Sigmoid colon (tissue), 7 donors: Measurements from ENCODE around the gene ORM1. TPM values are rescaled to one million over a fixed set of nuclear protein-coding genes. Genes with fewer than 3 reads are reported as not detected.

Experiments used
- DNase-seq: peaks from one replicate; pipeline ENCODE4 v3.0.0-alpha.2; 2019
- H3K27ac ChIP-seq, 4 donors: fragments of 200-600 bp; sonication (generic); one replicate each; pipeline ENCODE4 v1.5.1; 2016 to 2019; ENCODE audit warnings: mild to moderate bottlenecking in 1 of 4
- H3K27me3 ChIP-seq, 3 donors: fragments of 200-600 bp; sonication (generic); one replicate each; pipeline ENCODE4 v1.5.1; 2019; ENCODE audit warnings: mild to moderate bottlenecking in 1 of 3
- H3K36me3 ChIP-seq, 4 donors: fragments of 200-600 bp; sonication (generic); one replicate each; pipeline ENCODE4 v1.5.1; 2016 to 2019
- H3K4me1 ChIP-seq, 4 donors: fragments of 200-600 bp; sonication (generic); one replicate each; pipeline ENCODE4 v1.5.1; 2017 to 2019
- H3K4me3 ChIP-seq, 4 donors: fragments of 200-600 bp; sonication (generic); one replicate each; pipeline ENCODE4 v1.5.1; 2017 to 2019; ENCODE audit warnings: mild to moderate bottlenecking in 2 of 4, moderate library complexity in 1 of 4
- H3K9me3 ChIP-seq, 4 donors: fragments of 200-600 bp in 3 of 4; sonication (generic) in 3 of 4; one replicate each; pipeline versions ENCODE4 v1.5.1 to v1.6.1; 2013 to 2019
- CTCF ChIP-seq, 4 experiments: fragments of 450-650 bp in 3 of 4; fragments of 200-600 bp in 1 of 4; IDR thresholded peaks; one replicate each; pipeline ENCODE4 v1.5.1; 2016 to 2019; ENCODE audit warnings: antibody characterized with exemption in 4 of 4, mild to moderate bottlenecking in 3 of 4, moderate library complexity in 2 of 4
- EP300 ChIP-seq, 4 donors: sonication (generic); formaldehyde crosslinking; IDR thresholded peaks; one replicate each; pipeline ENCODE4 v1.6.1; 2017; ENCODE audit warnings: antibody characterized with exemption in 4 of 4
- POLR2A ChIP-seq, 2 donors: fragments of 450-650 bp; IDR thresholded peaks; one replicate each; pipeline ENCODE4 v1.6.1; 2016; ENCODE audit warnings: antibody characterized with exemption in 2 of 2, mild to moderate bottlenecking in 2 of 2, moderate library complexity in 2 of 2
- POLR2AphosphoS5 ChIP-seq, 4 donors: sonication (generic); formaldehyde crosslinking; IDR thresholded peaks; one replicate each; pipeline ENCODE4 v1.6.1; 2017; ENCODE audit warnings: antibody characterized with exemption in 4 of 4
- WGBS, 2 donors: extraction: QIAGEN DNeasy Blood & Tissue Kit; methylation state at CpG; one replicate each; pipeline ENCODE4 v1.1.7; 2013; 5-methylcytosine and 5-hydroxymethylcytosine counted together
- intact Hi-C: fragments of 100-400 bp; cut with DNase I; formaldehyde crosslinking; loops from one replicate; pipeline ENCODE4 v1.15.1; 2023
- polyA plus RNA-seq, 3 donors: library from polyadenylated mRNA; stranded (reverse); fragments of 200-250 nt; gene quantifications; one replicate each; pipeline ENCODE4 v1.2.3, GENCODE V29; 2013
- total RNA-seq, 4 donors: library from RNA; depleted of rRNA; stranded (reverse); fragments of >200 nt; gene quantifications; one replicate each; pipeline ENCODE4 v1.1.0, GENCODE V29; 2016
- donor health status: healthy with polysubstance abuse.
- donor health status: Bipolar disorder and iron deficiency.
- donor health status: healthy.

ORM1 gene
- total and polyA plus RNA-seq, 7 donors: 1.1 to 1.8 TPM; not detected in 5

- no peaks in the 10 kb centered on the region for H3K27me3 ChIP-seq
- DNase-seq: peak; percentile 63
- WGBS, 2 donors: 85 to 87% methylated on average over 16 of the region's 16 CpGs
- H3K36me3 ChIP-seq: peaks cover 0 to 2% (median 0%) of the 10 kb centered on the region in 4 donors
- H3K9me3 ChIP-seq: no peaks in the 10 kb centered on the region
- intact Hi-C loops: no loop called here
- peaks cover 0 to 12% (median 3%) of the 10 kb centered on the region in 4 donors for H3K4me1 ChIP-seq
- no peak overlapping the region for H3K4me3 ChIP-seq
- H3K27ac ChIP-seq: no peak overlapping the region
- no peak for TF ChIP-seq EP300 (IDR thresholded peaks at IDR 0.05)
- TF ChIP-seq POLR2AphosphoS5 (IDR thresholded peaks at IDR 0.05): no peak
- TF ChIP-seq CTCF (IDR thresholded peaks at IDR 0.05): no peak
- TF ChIP-seq POLR2A (IDR thresholded peaks at IDR 0.05): no peak
Measured at GRCh38 chr9:114287001-114287762, 35.7 kb upstream of the ORM1 start.

GRCh38 chr9:114287763-114288192, 35.1 kb upstream of the ORM1 start:
- Histone ChIP-seq H3K36me3 (peaks cover 0 to 8% (median 0%) of the 10 kb centered on the region in 4 donors), H3K9me3 (no peaks in the 10 kb centered on the region), H3K27me3 (no peaks in the 10 kb centered on the region), H3K4me1 (peaks cover 0 to 12% (median 3%) of the 10 kb centered on the region in 4 donors), H3K4me3 (no peak overlapping the region), H3K27ac (no peak overlapping the region)
- intact Hi-C loops: no loop called here
- peak; percentile 59 for DNase-seq
- no peak for TF ChIP-seq CTCF (IDR thresholded peaks at IDR 0.05)
- TF ChIP-seq POLR2AphosphoS5 (IDR thresholded peaks at IDR 0.05): no peak
- TF ChIP-seq EP300 (IDR thresholded peaks at IDR 0.05): no peak
- TF ChIP-seq POLR2A (IDR thresholded peaks at IDR 0.05): no peak
- WGBS, 2 donors: 85% methylated on average over 15 of the region's 15 CpGs

- intact Hi-C loops: no loop called here
- Histone ChIP-seq H3K27me3 (no peaks in the 10 kb centered on the region), H3K9me3 (no peaks in the 10 kb centered on the region), H3K27ac (no peak overlapping the region), H3K4me1 (peaks cover 0 to 12% (median 3%) of the 10 kb centered on the region in 4 donors), H3K36me3 (peaks cover 0 to 11% (median 0%) of the 10 kb centered on the region in 4 donors), H3K4me3 (no peak overlapping the region)
- peak; percentile 57 for DNase-seq
- WGBS, 2 donors: 67 to 73% methylated on average over 23 of the region's 23 CpGs
- TF ChIP-seq POLR2AphosphoS5 (IDR thresholded peaks at IDR 0.05) (no peak), EP300 (IDR thresholded peaks at IDR 0.05) (no peak), CTCF (IDR thresholded peaks at IDR 0.05) (no peak), POLR2A (IDR thresholded peaks at IDR 0.05) (no peak)
Measured at GRCh38 chr9:114288193-114289091, 34.5 kb upstream of the ORM1 start.

- Histone ChIP-seq H3K27me3 (no peaks in the 10 kb centered on the region), H3K27ac (no peak overlapping the region), H3K4me3 (no peak overlapping the region), H3K9me3 (no peaks in the 10 kb centered on the region), H3K36me3 (peaks cover 0 to 11% (median 0%) of the 10 kb centered on the region in 4 donors), H3K4me1 (peaks cover 0 to 12% (median 3%) of the 10 kb centered on the region in 4 donors)
- TF ChIP-seq EP300 (IDR thresholded peaks at IDR 0.05) (no peak), POLR2AphosphoS5 (IDR thresholded peaks at IDR 0.05) (no peak), CTCF (IDR thresholded peaks at IDR 0.05) (no peak), POLR2A (IDR thresholded peaks at IDR 0.05) (no peak)
- peak; percentile 46 for DNase-seq
- intact Hi-C loops: no loop called here
- 90 to 91% methylated on average over 13 of the region's 13 CpGs for WGBS, 2 donors
Measured at GRCh38 chr9:114289106-114289505, 33.8 kb upstream of the ORM1 start.
